Mesenchymal stem cell (in vitro differentiated cells and primary cell): Measurements from ENCODE around the gene TRIM66.
A peak's percentile ranks its signal among the peaks of the same experiment; 100 is the strongest.

Experiments used
- DNase-seq: peaks from one replicate; pipeline ENCODE4 v3.0.0-alpha.2; 2013
- H2AFZ ChIP-seq: one replicate; pipeline ENCODE4 v1.6.1; 2013; ENCODE audit warnings: low read depth, mild to moderate bottlenecking, control low read depth, inconsistent platforms, low read length, moderate library complexity
- H2AK5ac ChIP-seq: 2 replicates; pipeline ENCODE4 v1.6.1; 2013; ENCODE audit warnings: low read length, moderate library complexity, mild to moderate bottlenecking, inconsistent platforms; ENCODE audit not compliant: severe bottlenecking
- H2BK120ac ChIP-seq: one replicate; pipeline ENCODE4 v1.6.1; 2013; ENCODE audit warnings: low read depth, mild to moderate bottlenecking, inconsistent platforms, low read length, moderate library complexity
- H2BK12ac ChIP-seq, 2 experiments: one replicate each; pipeline ENCODE4 v1.6.1; 2013; ENCODE audit warnings: inconsistent platforms in 2 of 2, low read length in 2 of 2, mild to moderate bottlenecking in 2 of 2, moderate library complexity in 2 of 2, control low read depth in 1 of 2
- H2BK15ac ChIP-seq: one replicate; pipeline ENCODE4 v1.6.1; 2013; ENCODE audit warnings: mild to moderate bottlenecking, low read depth, inconsistent platforms; ENCODE audit not compliant: poor library complexity, severe bottlenecking
- H2BK5ac ChIP-seq: 2 replicates; pipeline ENCODE4 v1.6.1; 2013; ENCODE audit warnings: low read depth, mild to moderate bottlenecking, low read length, control low read depth, inconsistent platforms; ENCODE audit not compliant: poor library complexity, severe bottlenecking
- H3K14ac ChIP-seq, 2 experiments: one replicate each; pipeline ENCODE4 v1.6.1; 2013; ENCODE audit warnings: inconsistent platforms in 2 of 2, low read length in 2 of 2, control low read depth in 1 of 2, mild to moderate bottlenecking in 1 of 2, moderate library complexity in 1 of 2
- H3K18ac ChIP-seq, 2 experiments: one replicate each; pipeline ENCODE4 v1.6.1; 2013; ENCODE audit warnings: inconsistent platforms in 2 of 2, low read length in 2 of 2, control low read depth in 1 of 2, low read depth in 1 of 2, mild to moderate bottlenecking in 1 of 2
- H3K23ac ChIP-seq, 2 experiments: one replicate each; pipeline ENCODE4 v1.6.1; 2013; ENCODE audit warnings: inconsistent platforms in 2 of 2, low read length in 2 of 2, mild to moderate bottlenecking in 2 of 2, moderate library complexity in 2 of 2, control low read depth in 1 of 2
- H3K27ac ChIP-seq: 2 replicates; pipeline ENCODE4 v1.5.1; 2013; ENCODE audit warnings: mild to moderate bottlenecking, moderate library complexity, low read length, control low read depth, inconsistent platforms; ENCODE audit not compliant: poor library complexity, severe bottlenecking
- H3K27me3 ChIP-seq, 2 experiments: 2 replicates each; pipeline versions ENCODE4 v1.6.1 to v1.7.0; 2013; ENCODE audit warnings: low read length in 2 of 2, mild to moderate bottlenecking in 2 of 2, moderate library complexity in 2 of 2, control low read depth in 1 of 2, inconsistent platforms in 1 of 2; ENCODE audit not compliant: control insufficient read depth in 1 of 2, insufficient read depth in 1 of 2
- H3K36me3 ChIP-seq, 2 experiments: 2 replicates each; pipeline versions ENCODE4 v1.6.1 to v1.7.0; 2013; ENCODE audit warnings: low read length in 2 of 2, control low read depth in 1 of 2, inconsistent platforms in 1 of 2, low read depth in 1 of 2, mild to moderate bottlenecking in 1 of 2; ENCODE audit not compliant: insufficient read depth in 2 of 2, control insufficient read depth in 1 of 2
- H3K4ac ChIP-seq, 2 experiments: one replicate each; pipeline ENCODE4 v1.6.1; 2013; ENCODE audit warnings: inconsistent platforms in 2 of 2, low read length in 2 of 2, mild to moderate bottlenecking in 2 of 2, moderate library complexity in 2 of 2, control low read depth in 1 of 2, low read depth in 1 of 2
- H3K4me1 ChIP-seq: 2 replicates; pipeline ENCODE4 v1.6.1; 2013; ENCODE audit warnings: low read depth, low read length, control low read depth; ENCODE audit not compliant: control insufficient read depth, insufficient read depth
- H3K4me2 ChIP-seq: 2 replicates; pipeline ENCODE4 v1.6.1; 2013; ENCODE audit warnings: low read length, mild to moderate bottlenecking, inconsistent platforms; ENCODE audit not compliant: poor library complexity, severe bottlenecking
- H3K4me3 ChIP-seq, 2 experiments: 2 replicates each; pipeline versions ENCODE4 v1.5.1 to v1.7.0; 2013; ENCODE audit warnings: low read length in 2 of 2, mild to moderate bottlenecking in 2 of 2, control low read depth in 1 of 2, low read depth in 1 of 2; ENCODE audit not compliant: insufficient read depth in 1 of 2
- H3K79me1 ChIP-seq: replicated peaks from 2 replicates; pipeline ENCODE4 v1.6.1; 2013; ENCODE audit warnings: mild to moderate bottlenecking, control low read depth, low read length, inconsistent platforms; ENCODE audit not compliant: poor library complexity, severe bottlenecking
- H3K9ac ChIP-seq: 2 replicates; pipeline ENCODE4 v1.7.0; 2013; ENCODE audit warnings: mild to moderate bottlenecking, low read length, moderate library complexity
- H3K9me3 ChIP-seq: 2 replicates; pipeline ENCODE4 v1.7.0; 2013; ENCODE audit warnings: mild to moderate bottlenecking, low read length; ENCODE audit not compliant: control insufficient read depth
- H4K8ac ChIP-seq: one replicate; pipeline ENCODE4 v1.6.1; 2013; ENCODE audit warnings: inconsistent platforms, mild to moderate bottlenecking, low read length, moderate library complexity
- H4K91ac ChIP-seq: one replicate; pipeline ENCODE4 v1.6.1; 2013; ENCODE audit warnings: mild to moderate bottlenecking, low read length, inconsistent platforms
- WGBS: methylation state at CpG from one replicate; pipeline ENCODE4 v1.1.7; 2013; ENCODE audit warnings: mixed read lengths; 5-methylcytosine and 5-hydroxymethylcytosine counted together

The TRIM66 gene

DNA sequence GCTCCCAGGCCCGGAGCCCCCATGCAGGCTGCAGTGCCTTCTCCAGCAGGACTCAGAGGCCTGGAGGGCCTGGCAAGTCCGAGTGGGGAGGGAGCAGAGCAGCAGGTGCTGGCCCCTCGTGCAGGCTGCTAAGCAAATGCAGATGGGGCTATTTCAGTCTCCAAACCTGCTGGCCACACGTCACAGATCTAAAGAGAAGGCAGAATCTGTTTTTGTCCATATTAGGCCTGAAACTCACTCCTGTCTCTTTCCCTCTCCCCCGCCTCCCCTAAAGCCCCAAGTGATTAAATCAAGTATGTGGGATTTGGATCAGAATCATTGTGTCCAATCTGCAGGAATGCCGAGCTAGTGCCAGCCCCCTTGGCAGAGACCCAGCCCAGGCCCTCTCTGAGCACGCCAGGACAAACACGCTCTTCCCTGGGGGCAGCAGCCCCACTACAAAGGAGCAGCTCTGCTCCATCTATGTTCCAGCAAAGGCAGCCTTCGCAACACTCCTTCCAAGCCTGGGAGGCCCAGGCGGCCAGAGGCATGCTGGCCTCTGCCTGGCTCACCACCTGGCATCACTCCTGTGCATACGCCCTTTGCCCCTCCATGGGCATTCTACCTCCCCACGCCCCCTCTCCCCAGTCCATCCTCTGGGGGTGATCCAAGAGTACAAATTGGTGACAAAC is 26.7 kb upstream of the TRIM66 start:
- peak overlapping the region; percentile 82 for H3K9ac ChIP-seq
- H3K23ac ChIP-seq, result no peak overlapping the region
- peaks cover 5% of the 10 kb centered on the region for H3K9me3 ChIP-seq
- H3K4me3 ChIP-seq, result no peak overlapping the region
- H2AK5ac ChIP-seq, result no peak overlapping the region
- no peak overlapping the region for H3K14ac ChIP-seq
- peaks cover 75 to 78% of the 10 kb centered on the region in 2 experiments for H3K36me3 ChIP-seq
- peak overlapping the region; percentile 44 for H2BK15ac ChIP-seq
- no peaks in the 10 kb centered on the region for H3K27me3 ChIP-seq
- 92% methylated on average over 12 of the region's 12 CpGs for WGBS
- H4K91ac ChIP-seq, result no peak overlapping the region
- H2BK120ac ChIP-seq, result no peak overlapping the region
- H4K8ac ChIP-seq, result peak overlapping the region; percentile 35
- no peak overlapping the region for H2AFZ ChIP-seq
- H3K4me1 ChIP-seq, result peaks cover 3% of the 10 kb centered on the region
- no peak overlapping the region for H2BK5ac ChIP-seq
- H3K4ac ChIP-seq, result no peak overlapping the region
- H3K4me2 ChIP-seq, result no peak overlapping the region
- no peak overlapping the region for H3K18ac ChIP-seq
- no peak overlapping the region for H2BK12ac ChIP-seq
- H3K79me1 ChIP-seq, result peaks cover 8% of the 10 kb centered on the region
- no peak overlapping the region for H3K27ac ChIP-seq
- no peak for DNase-seq

DNA sequence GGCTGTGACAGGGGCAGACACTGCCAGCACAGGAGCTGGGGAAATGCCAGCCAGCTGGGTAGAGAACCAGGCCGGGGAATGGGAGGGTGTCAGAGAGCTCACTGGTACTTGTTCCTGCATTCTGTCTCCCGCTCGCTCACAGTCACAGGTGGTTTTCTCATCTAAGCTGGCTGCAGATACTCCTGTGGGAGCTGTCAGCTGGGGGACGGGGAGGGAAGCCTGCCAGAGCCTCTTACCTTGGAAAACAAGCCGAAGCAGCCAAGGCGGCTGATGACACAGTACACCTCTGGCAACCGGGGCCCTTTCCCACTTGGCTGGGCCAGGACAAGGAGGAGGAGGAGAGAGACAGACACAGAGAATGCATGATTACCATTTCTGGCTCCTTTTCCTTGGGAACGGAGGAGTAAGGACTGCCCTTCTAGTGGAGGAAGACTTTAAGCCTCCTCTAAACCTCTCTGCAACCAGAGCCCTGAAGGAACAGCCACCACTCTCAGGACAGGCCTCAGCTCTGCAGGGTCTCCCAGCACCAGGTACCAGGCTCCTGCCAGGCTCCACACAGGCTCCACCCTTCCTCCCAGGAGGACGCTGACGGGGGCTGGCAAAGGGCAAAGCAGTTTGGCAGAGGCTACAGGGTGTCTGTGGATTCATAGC is 25.2 kb upstream of the TRIM66 start:
- H3K9ac ChIP-seq, result peak overlapping the region; percentile 82
- peaks cover 3% of the 10 kb centered on the region for H3K4me1 ChIP-seq
- peaks cover 7% of the 10 kb centered on the region for H3K79me1 ChIP-seq
- H3K4me3 ChIP-seq, result no peak overlapping the region
- no peak overlapping the region for H2BK5ac ChIP-seq
- no peak overlapping the region for H2AFZ ChIP-seq
- H3K9me3 ChIP-seq, result peaks cover 5% of the 10 kb centered on the region
- H3K4ac ChIP-seq, result no peak overlapping the region
- H3K36me3 ChIP-seq, result peaks cover 76 to 81% of the 10 kb centered on the region in 2 experiments
- H4K91ac ChIP-seq, result no peak overlapping the region
- no peak overlapping the region for H3K23ac ChIP-seq
- H3K27me3 ChIP-seq, result no peaks in the 10 kb centered on the region
- no peak overlapping the region for H2BK15ac ChIP-seq
- 98% methylated on average over 10 of the region's 10 CpGs for WGBS
- H3K27ac ChIP-seq, result no peak overlapping the region
- H4K8ac ChIP-seq, result peak overlapping the region; percentile 57
- no peak overlapping the region for H2AK5ac ChIP-seq
- H3K14ac ChIP-seq, result no peak overlapping the region
- DNase-seq, result no peak
- no peak overlapping the region for H3K18ac ChIP-seq
- no peak overlapping the region for H2BK12ac ChIP-seq
- no peak overlapping the region for H2BK120ac ChIP-seq
- H3K4me2 ChIP-seq, result no peak overlapping the region

DNA sequence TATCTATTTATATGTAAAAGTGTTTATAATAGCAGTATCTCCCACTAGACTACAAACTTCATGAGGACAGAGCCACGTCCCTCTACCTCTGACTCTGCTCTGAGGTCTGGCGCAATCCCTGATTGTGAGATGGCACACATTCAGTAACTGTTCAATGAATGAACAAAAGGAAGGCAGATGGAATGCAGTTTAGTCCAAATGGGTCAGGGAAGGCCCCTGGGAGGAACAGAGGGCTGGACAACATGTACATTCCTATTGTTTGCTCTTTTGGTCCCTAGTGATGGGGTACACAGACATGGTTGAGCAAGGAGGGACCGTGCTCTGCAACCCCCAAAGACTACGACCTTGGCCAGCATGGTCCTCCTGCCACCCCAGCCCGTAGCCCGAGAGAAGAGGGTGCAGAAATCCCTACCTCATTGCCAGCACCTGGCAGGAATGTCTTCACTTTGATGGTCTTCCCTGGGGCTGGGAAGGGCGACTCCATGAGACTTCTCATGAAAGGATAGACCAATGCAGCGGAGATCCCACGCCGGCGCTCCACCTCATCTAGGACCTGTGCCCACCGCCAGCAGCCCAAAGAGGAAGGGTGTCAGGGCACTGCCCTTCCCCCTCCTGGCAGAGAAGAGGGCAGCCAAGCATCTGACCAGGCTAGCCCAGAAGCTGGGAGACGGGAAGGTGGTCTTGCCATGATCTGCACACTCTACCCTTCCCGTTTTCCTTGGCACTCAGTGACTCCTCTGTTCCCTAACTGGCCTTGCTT is 24.4 kb upstream of the TRIM66 start:
- H3K4me3 ChIP-seq, result no peak overlapping the region
- H2BK120ac ChIP-seq, result no peak overlapping the region
- no peak overlapping the region for H3K18ac ChIP-seq
- H4K91ac ChIP-seq, result no peak overlapping the region
- no peak overlapping the region for H4K8ac ChIP-seq
- H3K9ac ChIP-seq, result peak overlapping the region; percentile 82
- peaks cover 9% of the 10 kb centered on the region for H3K79me1 ChIP-seq
- H3K4me1 ChIP-seq, result peaks cover 4% of the 10 kb centered on the region
- WGBS, result 96% methylated on average over 14 of the region's 14 CpGs
- no peak overlapping the region for H3K4me2 ChIP-seq
- H3K23ac ChIP-seq, result no peak overlapping the region
- peaks cover 5% of the 10 kb centered on the region for H3K9me3 ChIP-seq
- no peak overlapping the region for H2AFZ ChIP-seq
- H3K14ac ChIP-seq, result no peak overlapping the region
- no peak for DNase-seq
- H3K4ac ChIP-seq, result no peak overlapping the region
- no peaks in the 10 kb centered on the region for H3K27me3 ChIP-seq
- no peak overlapping the region for H2BK5ac ChIP-seq
- H2AK5ac ChIP-seq, result no peak overlapping the region
- no peak overlapping the region for H3K27ac ChIP-seq
- no peak overlapping the region for H2BK15ac ChIP-seq
- H2BK12ac ChIP-seq, result no peak overlapping the region
- H3K36me3 ChIP-seq, result peaks cover 76 to 81% of the 10 kb centered on the region in 2 experiments

DNA sequence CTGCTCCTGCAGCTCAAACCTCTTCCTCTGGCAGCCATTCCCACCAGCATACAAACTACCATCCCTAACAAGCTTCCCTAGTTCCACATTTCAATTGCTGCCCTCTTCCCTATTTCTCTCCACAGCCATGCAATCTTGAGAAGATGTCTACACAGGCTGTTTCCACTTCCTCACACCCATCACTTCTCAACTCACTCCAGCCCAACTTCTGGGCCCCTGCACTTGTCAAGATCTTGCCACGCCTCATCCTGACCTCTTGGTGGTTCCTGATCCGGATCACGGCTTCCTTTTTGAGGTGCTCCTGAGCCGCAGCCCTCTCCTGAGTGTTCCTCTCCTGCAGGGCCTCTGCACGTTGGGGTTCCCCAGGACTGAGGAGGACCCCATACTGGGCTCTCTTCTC is 22.7 kb upstream of the TRIM66 start:
- H3K14ac ChIP-seq, result no peak overlapping the region
- H3K4ac ChIP-seq, result no peak overlapping the region
- H2AK5ac ChIP-seq, result no peak overlapping the region
- H2BK5ac ChIP-seq, result no peak overlapping the region
- no peak overlapping the region for H3K9ac ChIP-seq
- H2BK12ac ChIP-seq, result no peak overlapping the region
- peaks cover 5% of the 10 kb centered on the region for H3K9me3 ChIP-seq
- peaks cover 71 to 77% of the 10 kb centered on the region in 2 experiments for H3K36me3 ChIP-seq
- WGBS, result 100% methylated on average over 5 of the region's 5 CpGs
- H4K8ac ChIP-seq, result no peak overlapping the region
- H3K4me3 ChIP-seq, result no peak overlapping the region
- H3K18ac ChIP-seq, result no peak overlapping the region
- no peaks in the 10 kb centered on the region for H3K27me3 ChIP-seq
- peaks cover 14% of the 10 kb centered on the region for H3K79me1 ChIP-seq
- no peak overlapping the region for H2AFZ ChIP-seq
- no peak overlapping the region for H4K91ac ChIP-seq
- no peak overlapping the region for H2BK15ac ChIP-seq
- H3K23ac ChIP-seq, result no peak overlapping the region
- no peak overlapping the region for H3K4me2 ChIP-seq
- DNase-seq, result no peak
- no peak overlapping the region for H2BK120ac ChIP-seq
- no peak overlapping the region for H3K27ac ChIP-seq
- peaks cover 7% of the 10 kb centered on the region for H3K4me1 ChIP-seq
